Gastroesophageal sphincter (tissue), 4 donors: ENCODE measurements around the gene ISG15. TPM values are rescaled to one million over a fixed set of nuclear protein-coding genes. Genes with fewer than 3 reads are reported as not detected.

ENCODE experiments used
- ATAC-seq: fragments of 150-250 bp; one replicate; pipeline ENCODE4 v1.9.1; 2016; ENCODE audit warnings: mild to moderate bottlenecking, moderate library complexity
- H3K27ac ChIP-seq, 4 donors: fragments of 200-600 bp; sonication (generic) in 3 of 4; 1 replicate in 3 of 4; 2 replicates in 1 of 4; pipeline ENCODE4 v1.5.1; 2016 to 2019
- H3K27me3 ChIP-seq: fragments of 200-600 bp; sonication (generic); one replicate; pipeline ENCODE4 v1.5.1; 2019
- H3K36me3 ChIP-seq, 2 donors: fragments of 200-600 bp; sonication (generic); one replicate each; pipeline ENCODE4 v1.5.1; 2019; ENCODE audit warnings: control low read depth in 1 of 2
- H3K4me1 ChIP-seq, 3 donors: fragments of 200-600 bp; sonication (generic); 1 replicate in 2 of 3; 2 replicates in 1 of 3; pipeline ENCODE4 v1.5.1; 2016 to 2019; ENCODE audit warnings: control low read depth in 2 of 3
- H3K4me3 ChIP-seq, 2 donors: fragments of 200-600 bp; sonication (generic); one replicate each; pipeline ENCODE4 v1.5.1; 2019; ENCODE audit warnings: mild to moderate bottlenecking in 1 of 2, moderate library complexity in 1 of 2
- H3K9me3 ChIP-seq, 3 donors: fragments of 200-600 bp; sonication (generic); one replicate each; pipeline ENCODE4 v1.5.1; 2017 to 2019; ENCODE audit warnings: control low read depth in 2 of 3
- CTCF ChIP-seq, 4 experiments: fragments of 200-600 bp in 2 of 4; fragments of 450-650 bp in 2 of 4; sonication (generic) in 1 of 4; IDR thresholded peaks; one replicate each; pipeline ENCODE4 v1.5.1; 2017 to 2019; ENCODE audit warnings: antibody characterized with exemption in 4 of 4, mild to moderate bottlenecking in 2 of 4, moderate library complexity in 2 of 4
- EP300 ChIP-seq: sonication (generic); formaldehyde crosslinking; IDR thresholded peaks from one replicate; pipeline ENCODE4 v1.6.1; 2017; ENCODE audit warnings: antibody characterized with exemption, mild to moderate bottlenecking
- POLR2A ChIP-seq, 2 donors: fragments of 450-650 bp; IDR thresholded peaks; one replicate each; pipeline ENCODE4 v1.6.1; 2017; ENCODE audit warnings: antibody characterized with exemption in 2 of 2, mild to moderate bottlenecking in 2 of 2, moderate library complexity in 1 of 2
- POLR2AphosphoS5 ChIP-seq: sonication (generic); formaldehyde crosslinking; IDR thresholded peaks from one replicate; pipeline ENCODE4 v1.6.1; 2017; ENCODE audit warnings: antibody characterized with exemption
- WGBS, 2 donors: methylation state at CpG; one replicate each; pipeline ENCODE4 v1.1.5; 2018; ENCODE audit warnings: low coverage in 1 of 2; 5-methylcytosine and 5-hydroxymethylcytosine counted together
- total RNA-seq, 4 donors: library from RNA; depleted of rRNA; stranded (reverse); fragments of >200 nt; gene quantifications; one replicate each; pipeline ENCODE4 v1.1.0, GENCODE V29; 2016

Gene ISG15
- total RNA-seq, 4 donors from 2014 or later: 26.9 to 56.2 (median 45.9) TPM

GRCh38 chr1:1044455-1045078 is 31.3 kb downstream of the ISG15 start:
- Histone ChIP-seq H3K4me3 (no peak overlapping the region), H3K36me3 (peaks cover 0 to 64% of the 10 kb centered on the region in 2 donors), H3K9me3 (no peaks in the 10 kb centered on the region), H3K4me1 (peaks cover 3 to 18% (median 10%) of the 10 kb centered on the region in 3 donors), H3K27ac (no peak overlapping the region), H3K27me3 (no peaks in the 10 kb centered on the region)
- no peak for TF ChIP-seq POLR2A (IDR thresholded peaks at IDR 0.05)
- TF ChIP-seq POLR2AphosphoS5: no peak
- TF ChIP-seq EP300: no peak
- TF ChIP-seq CTCF (IDR thresholded peaks at IDR 0.05): no peak
- 81 to 87% methylated on average over 9 to 14 of the region's 34 CpGs for WGBS, 2 donors
- no peak for ATAC-seq

- 83% methylated on average over 1 of the region's 23 CpGs; no CpG with 5 or more reads in 1 of the 2 donors for WGBS, 2 donors
- Histone ChIP-seq H3K9me3 (no peaks in the 10 kb centered on the region), H3K4me3 (no peak overlapping the region), H3K27ac (no peak overlapping the region), H3K36me3 (peaks cover 0 to 69% of the 10 kb centered on the region in 2 donors), H3K4me1 (peaks cover 0 to 12% (median 4%) of the 10 kb centered on the region in 3 donors), H3K27me3 (no peaks in the 10 kb centered on the region)
- ATAC-seq: no peak
- TF ChIP-seq EP300 (no peak), POLR2A (IDR thresholded peaks at IDR 0.05) (no peak), POLR2AphosphoS5 (no peak), CTCF (IDR thresholded peaks at IDR 0.05) (no peak)
Observed at GRCh38 chr1:1045129-1045528, 31.8 kb downstream of the ISG15 start.

- no peak overlapping the region for H3K4me3 ChIP-seq
- H3K9me3 ChIP-seq: no peaks in the 10 kb centered on the region
- H3K4me1 ChIP-seq: peaks cover 0 to 3% (median 0%) of the 10 kb centered on the region in 3 donors
- H3K27me3 ChIP-seq: no peaks in the 10 kb centered on the region
- WGBS, 2 donors: 90% methylated on average over 8 of the region's 20 CpGs; no CpG with 5 or more reads in 1 of the 2 donors
- H3K27ac ChIP-seq: no peak overlapping the region
- no peak for ATAC-seq
- TF ChIP-seq POLR2AphosphoS5: no peak
- no peak for TF ChIP-seq CTCF (IDR thresholded peaks at IDR 0.05)
- TF ChIP-seq EP300: no peak
- no peak for TF ChIP-seq POLR2A (IDR thresholded peaks at IDR 0.05)
- peaks cover 0 to 81% of the 10 kb centered on the region in 2 donors for H3K36me3 ChIP-seq
Observed at GRCh38 chr1:1046243-1046642, 32.9 kb downstream of the ISG15 start.

- no peaks in the 10 kb centered on the region for H3K9me3 ChIP-seq
- no peak for ATAC-seq
- TF ChIP-seq POLR2AphosphoS5 (no peak), CTCF (IDR thresholded peaks at IDR 0.05) (no peak), EP300 (no peak), POLR2A (IDR thresholded peaks at IDR 0.05) (no peak)
- no peak overlapping the region for H3K27ac ChIP-seq
- H3K27me3 ChIP-seq: no peaks in the 10 kb centered on the region
- 93% methylated on average over 5 of the region's 26 CpGs; no CpG with 5 or more reads in 1 of the 2 donors for WGBS, 2 donors
- no peak overlapping the region for H3K4me3 ChIP-seq
- peaks cover 0 to 86% of the 10 kb centered on the region in 2 donors for H3K36me3 ChIP-seq
- H3K4me1 ChIP-seq: no peaks in the 10 kb centered on the region
Observed at GRCh38 chr1:1046767-1047166, 33.5 kb downstream of the ISG15 start.

- Histone ChIP-seq H3K9me3 (no peaks in the 10 kb centered on the region), H3K27me3 (no peaks in the 10 kb centered on the region), H3K4me1 (no peaks in the 10 kb centered on the region), H3K27ac (no peak overlapping the region), H3K4me3 (no peak overlapping the region), H3K36me3 (peaks cover 0 to 92% of the 10 kb centered on the region in 2 donors)
- 90% methylated on average over 6 of the region's 19 CpGs; no CpG with 5 or more reads in 1 of the 2 donors for WGBS, 2 donors
- TF ChIP-seq CTCF (IDR thresholded peaks at IDR 0.05) (no peak), POLR2A (IDR thresholded peaks at IDR 0.05) (no peak), EP300 (no peak), POLR2AphosphoS5 (no peak)
- ATAC-seq: no peak
Observed at GRCh38 chr1:1047407-1047806, 34.1 kb downstream of the ISG15 start.
